Measurements from ENCODE around the gene SMIM44.
"Not testable (repeated sequence)": the region's sequence is repeated elsewhere in the genome, so short reads cannot be mapped to it uniquely, and the experiment has no call there.

GRCh38 chr19:3508121-3508661, 24.9 kb upstream of the SMIM44 start:
- not testable (repeated sequence) for TF ChIP-seq CTCF, POLR2A, POLR2AphosphoS5 (IDR thresholded peaks at IDR 0.05)
